HG02678 (cell line): ENCODE data around the gene ARHGAP19.
"Not testable (repeated sequence)": the region's sequence is repeated elsewhere in the genome, so short reads cannot be mapped to it uniquely, and the experiment has no call there.

Experiments
- ATAC-seq: cut with Tn5 transposase; IDR thresholded peaks from one replicate; pipeline ENCODE4 v1.9.1; 2021; ENCODE audit warnings: mild to moderate bottlenecking, moderate library complexity; ENCODE audit not compliant: unreplicated experiment

ARHGAP19 gene

GRCh38 chr10:97321804-97322190 is 29.4 kb upstream of the ARHGAP19 start:
- ATAC-seq: no peak

- no peak for ATAC-seq
These were observed 28.8 kb upstream of the ARHGAP19 start for GRCh38 chr10:97321032-97321803.

GRCh38 chr10:97320480-97321031 is 28.1 kb upstream of the ARHGAP19 start:
- no peak for ATAC-seq

GRCh38 chr10:97319671-97320479 is 27.4 kb upstream of the ARHGAP19 start:
- ATAC-seq: no peak

- ATAC-seq: peak; percentile 87
These were observed 26.6 kb upstream of the ARHGAP19 start, which contains the start of gene FRAT1 for GRCh38 chr10:97318772-97319651. FRAT1 (plus strand) TSS chr10:97319271; CDS start chr10:97319454, 183 bp downstream.

GRCh38 chr10:97314671-97315070 is 22.2 kb upstream of the ARHGAP19 start:
- ATAC-seq: no peak

- ATAC-seq: no peak
These were observed 20.5 kb upstream of the ARHGAP19 start for GRCh38 chr10:97312897-97313296.

GRCh38 chr10:97311111-97311626 is 18.7 kb upstream of the ARHGAP19 start:
- no peak for ATAC-seq

GRCh38 chr10:97307866-97308780 is 15.7 kb upstream of the ARHGAP19 start:
- no peak for ATAC-seq

GRCh38 chr10:97307441-97307840 is 15.0 kb upstream of the ARHGAP19 start:
- ATAC-seq: no peak

GRCh38 chr10:97302088-97302791 is 9.8 kb upstream of the ARHGAP19 start:
- no peak for ATAC-seq

GRCh38 chr10:97300980-97301379 is 8.5 kb upstream of the ARHGAP19 start:
- ATAC-seq: no peak

- no peak for ATAC-seq
These were observed 5.8 kb upstream of the ARHGAP19 start for GRCh38 chr10:97298223-97298571.

GRCh38 chr10:97297556-97298222 is 5.3 kb upstream of the ARHGAP19 start:
- no peak for ATAC-seq

- ATAC-seq: no peak
These were observed 393 bp upstream of the ARHGAP19 start for GRCh38 chr10:97292862-97293198.

GRCh38 chr10:97291357-97292096 is 910 bp downstream of the ARHGAP19 start:
- no peak for ATAC-seq

GRCh38 chr10:97290576-97291356 is 1.7 kb downstream of the ARHGAP19 start:
- ATAC-seq: not testable (repeated sequence)
